Measurements from ENCODE around the gene PRKCE. TPM values are rescaled to one million over a fixed set of nuclear protein-coding genes. Genes with fewer than 3 reads are reported as not detected.

The PRKCE gene
- total RNA-seq, 1 experiment from 2014 or later = 4.9 TPM

DNA sequence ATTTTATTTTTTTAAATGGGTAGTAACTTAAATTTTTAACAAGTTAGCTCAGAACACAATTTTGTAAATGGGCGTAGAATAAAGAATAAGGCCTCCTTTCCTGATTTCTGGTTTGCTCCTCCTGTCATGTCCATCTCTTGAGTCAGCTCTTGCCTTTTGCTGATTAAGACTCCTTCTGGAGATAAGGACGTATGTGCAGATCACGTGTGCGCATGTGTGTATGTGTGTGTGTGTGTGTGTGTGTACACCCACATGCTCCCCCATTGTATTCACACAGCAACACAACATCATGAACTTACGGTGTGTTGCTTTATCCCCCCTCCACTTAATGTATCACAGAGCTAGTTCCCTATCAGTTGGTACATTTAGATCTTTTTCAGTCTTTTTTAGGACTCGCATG lies 182.9 kb downstream of the PRKCE start:
- no peak for DNase-seq (ENCODE audit: low read depth)

DNA sequence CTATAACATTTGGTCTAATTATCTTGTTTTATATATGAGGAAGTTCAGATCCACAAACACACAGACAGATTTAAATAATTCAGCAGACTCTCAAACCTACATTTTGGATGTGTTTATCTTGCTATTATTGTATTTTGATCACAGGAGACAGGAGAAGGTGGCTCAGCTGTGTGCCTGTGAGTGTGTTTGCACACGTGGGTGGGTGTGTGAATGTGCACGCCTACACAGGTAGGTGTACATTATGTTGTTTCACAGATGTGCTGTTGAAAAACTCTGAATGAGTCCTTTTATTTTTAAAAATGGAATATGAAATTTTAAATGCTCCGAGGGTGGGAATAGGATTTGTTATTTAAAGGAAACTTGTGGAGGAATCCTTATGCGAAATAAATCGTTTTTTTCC lies 183.4 kb downstream of the PRKCE start:
- no peak for DNase-seq (ENCODE audit: low read depth)

DNA sequence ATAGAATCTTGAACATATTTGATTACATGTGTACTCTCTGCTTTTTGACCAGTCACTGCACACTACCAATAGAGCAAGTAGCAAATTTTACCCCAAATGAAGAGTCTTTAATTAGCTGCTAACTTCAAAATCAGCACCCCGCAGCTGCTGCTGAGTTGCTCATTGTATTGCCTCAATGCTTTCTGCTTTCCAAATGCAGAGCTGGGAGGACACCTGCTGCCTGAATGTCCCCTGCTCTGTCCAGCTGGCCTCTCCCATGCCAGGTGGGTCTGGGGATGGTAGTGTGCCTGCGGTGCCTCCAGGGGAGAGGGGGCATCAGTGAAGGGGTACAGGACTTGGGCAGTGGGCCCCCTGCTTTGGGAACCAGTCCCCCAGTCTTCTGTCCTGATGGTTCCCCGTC lies 184.8 kb downstream of the PRKCE start:
- DNase-seq (ENCODE audit: low read depth) = no peak

DNA sequence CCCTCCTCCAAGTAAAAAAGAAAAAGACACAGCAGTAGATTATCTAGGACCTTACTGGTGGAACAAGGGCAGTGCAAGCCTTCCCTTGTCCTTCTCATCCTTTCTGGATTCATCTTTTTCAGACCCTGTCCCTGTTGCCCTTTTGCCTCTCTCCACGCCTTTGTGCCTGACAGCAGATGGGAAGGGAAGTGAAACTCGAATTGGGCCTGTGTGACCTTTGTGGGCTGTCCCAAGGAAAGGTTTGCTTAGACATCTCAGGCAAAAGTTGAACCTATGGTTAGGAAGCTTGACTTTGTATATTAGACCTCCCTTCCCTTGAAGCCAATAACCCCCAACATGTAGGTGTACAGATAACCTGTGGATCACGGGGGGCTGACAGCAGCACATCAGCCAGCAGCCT lies 185.3 kb downstream of the PRKCE start:
- no peak for DNase-seq (ENCODE audit: low read depth)

DNA sequence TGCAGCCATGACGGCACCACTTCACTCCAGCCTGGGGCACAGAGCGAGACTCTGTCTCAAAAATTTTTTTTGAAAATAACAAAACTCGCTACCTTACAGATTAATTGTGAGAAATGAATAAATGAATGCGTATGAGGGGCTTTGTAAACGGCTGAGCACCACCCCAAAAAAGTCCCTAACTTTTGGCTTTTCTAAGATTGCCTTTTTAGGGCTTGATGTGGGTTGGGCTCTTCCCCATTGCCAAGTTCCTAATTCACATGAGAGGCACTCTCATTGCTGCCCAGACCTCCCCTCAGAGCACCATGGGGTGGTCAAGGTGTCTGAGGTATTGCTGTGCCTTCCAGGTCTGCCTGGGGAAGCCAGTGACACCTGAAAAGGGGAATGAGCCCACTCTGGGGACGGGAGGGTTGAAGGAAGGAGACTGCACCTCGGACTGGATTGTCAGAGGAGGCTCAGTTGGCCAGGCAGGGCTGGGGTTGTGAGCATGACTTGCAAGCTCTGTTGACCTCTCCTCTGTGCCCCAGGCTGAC lies 186.4 kb downstream of the PRKCE start:
- DNase-seq (ENCODE audit: low read depth) = no peak

DNA sequence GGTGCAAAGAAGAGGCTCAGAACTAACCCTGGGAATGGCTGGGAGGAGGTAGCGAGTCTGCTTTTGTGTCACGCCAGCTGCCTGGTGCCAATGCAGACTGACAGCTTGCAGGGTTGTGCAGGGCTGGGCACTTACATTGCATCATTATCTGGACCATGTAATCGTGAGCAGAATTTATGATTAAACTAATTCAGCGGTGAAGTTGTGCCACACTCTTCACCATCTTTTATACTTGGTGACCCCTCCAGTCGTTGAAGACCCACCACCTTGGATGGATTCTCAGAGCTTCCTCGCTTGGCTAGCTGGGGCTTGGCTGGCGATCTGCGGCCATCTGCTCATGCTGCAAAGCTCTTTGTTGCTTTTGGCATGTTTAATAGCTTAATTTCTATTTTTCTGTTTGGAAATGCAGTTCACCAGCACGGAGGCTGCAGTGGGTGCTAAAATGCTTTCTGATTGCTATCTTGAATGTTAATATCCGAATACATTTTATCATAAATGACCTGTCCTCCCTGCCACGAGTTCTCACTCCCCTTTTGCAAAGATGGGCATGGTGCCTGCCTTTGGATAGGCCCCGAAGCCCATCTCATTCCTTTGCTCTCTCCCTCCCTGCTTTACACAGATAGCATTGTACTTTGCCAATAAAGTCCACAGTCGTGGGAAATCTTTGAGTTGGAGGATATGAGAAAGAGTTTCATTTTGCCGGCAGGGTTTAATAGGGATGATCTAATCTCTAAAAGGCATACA lies 188.2 kb downstream of the PRKCE start:
- DNase-seq (ENCODE audit: low read depth) = no peak

DNA sequence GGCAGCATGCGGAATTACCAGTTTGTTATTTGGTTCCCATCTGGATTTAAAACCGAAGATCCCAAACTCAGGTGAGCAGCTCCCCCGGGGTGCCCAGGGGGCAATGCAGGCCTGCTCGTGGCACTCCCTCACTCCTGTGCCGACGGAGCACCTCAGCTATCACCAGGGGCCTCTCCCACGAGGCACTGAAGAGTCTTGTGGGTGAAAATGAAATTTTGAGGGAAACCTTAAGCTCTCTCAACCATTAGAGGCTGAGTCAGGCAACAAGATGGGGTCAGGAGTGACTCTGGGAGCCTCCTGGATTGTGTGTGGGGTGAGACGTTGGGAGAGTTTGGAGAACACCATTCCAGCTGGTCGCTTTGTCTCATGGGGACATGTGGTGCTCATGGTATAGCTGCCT lies 189.0 kb downstream of the PRKCE start:
- no peak for DNase-seq (ENCODE audit: low read depth)

DNA sequence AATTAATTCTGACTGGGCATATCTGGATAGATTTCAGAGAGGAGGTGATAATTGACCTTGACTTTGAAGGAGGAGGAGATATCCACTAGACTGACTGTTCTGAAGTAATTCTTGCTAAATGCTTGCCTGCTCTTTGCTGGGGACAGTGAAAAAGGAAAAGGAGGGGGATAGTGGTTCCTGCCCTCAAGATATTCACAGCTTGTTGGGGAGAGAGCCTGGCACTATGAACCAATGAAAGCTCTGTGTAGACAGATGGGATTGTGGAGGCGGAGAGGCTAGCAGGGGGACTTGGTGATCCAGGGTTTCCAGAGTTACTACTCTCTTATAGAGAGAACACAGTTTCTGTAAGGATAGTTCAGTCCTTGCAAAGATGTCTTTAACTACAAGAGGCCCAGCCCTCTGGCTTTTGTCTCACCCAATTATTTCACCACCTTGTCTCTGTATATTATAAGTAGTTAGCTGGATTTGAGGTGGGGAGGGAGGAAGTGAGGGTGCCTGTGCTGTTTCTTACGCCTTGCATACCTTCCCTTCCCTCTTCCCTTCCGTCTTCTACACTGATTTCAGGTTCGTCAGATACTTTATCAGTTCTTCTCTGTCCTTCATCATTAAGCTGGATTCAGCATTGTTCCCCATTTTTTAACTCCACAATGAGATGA lies 190.4 kb downstream of the PRKCE start:
- no peak for DNase-seq (ENCODE audit: low read depth)

DNA sequence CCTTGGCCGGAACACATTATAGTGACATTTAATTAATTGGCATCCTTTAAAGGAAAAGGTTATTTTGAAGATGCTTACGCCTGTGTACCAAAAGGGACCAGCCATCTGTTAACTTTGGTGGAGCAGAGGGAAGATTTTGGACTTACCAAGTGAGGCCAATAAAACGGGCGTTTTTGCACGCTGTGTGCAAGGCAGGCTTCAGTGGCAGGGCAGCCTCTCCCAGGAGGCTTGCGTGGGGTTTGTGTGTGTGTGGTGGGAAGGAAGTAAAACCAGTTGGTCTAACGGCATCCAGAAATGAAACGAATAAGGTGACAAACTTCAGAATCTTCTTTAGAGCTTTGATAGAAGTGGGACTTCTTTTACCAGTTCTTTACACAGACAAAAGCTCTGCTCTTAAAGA lies 191.7 kb downstream of the PRKCE start:
- no peak for DNase-seq (ENCODE audit: low read depth)

DNA sequence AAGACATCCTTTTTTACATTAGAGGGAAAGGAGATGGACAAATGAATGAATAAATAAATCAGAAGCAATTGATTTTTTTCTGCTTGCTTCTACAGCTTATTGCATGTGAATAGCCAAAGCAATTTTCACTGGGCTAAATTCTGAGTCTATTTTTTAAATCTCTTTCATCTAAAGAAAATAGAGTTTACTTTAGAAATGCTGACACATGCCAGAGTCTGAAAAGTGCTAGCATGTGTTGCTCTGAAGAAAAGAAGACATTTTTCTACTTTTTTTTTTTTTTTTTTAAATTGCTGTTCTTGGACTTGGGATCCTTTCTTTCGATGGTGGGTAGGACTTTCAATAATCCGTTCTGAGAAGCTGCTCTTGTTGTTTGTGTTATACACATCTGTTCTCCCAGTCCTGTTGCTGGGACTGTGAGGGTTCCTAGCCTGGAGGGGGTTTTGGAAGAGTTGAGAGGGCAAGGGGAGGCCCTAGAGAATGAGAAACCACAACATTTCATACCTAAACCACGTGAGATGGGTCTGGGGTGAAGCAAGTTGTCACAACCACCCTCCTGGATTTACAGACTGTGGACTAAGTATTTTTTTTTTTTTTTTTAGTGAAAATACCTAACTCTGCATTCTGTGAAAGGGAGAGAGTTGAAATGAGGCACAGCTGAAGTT lies 193.5 kb downstream of the PRKCE start:
- DNase-seq (ENCODE audit: low read depth) = no peak

DNA sequence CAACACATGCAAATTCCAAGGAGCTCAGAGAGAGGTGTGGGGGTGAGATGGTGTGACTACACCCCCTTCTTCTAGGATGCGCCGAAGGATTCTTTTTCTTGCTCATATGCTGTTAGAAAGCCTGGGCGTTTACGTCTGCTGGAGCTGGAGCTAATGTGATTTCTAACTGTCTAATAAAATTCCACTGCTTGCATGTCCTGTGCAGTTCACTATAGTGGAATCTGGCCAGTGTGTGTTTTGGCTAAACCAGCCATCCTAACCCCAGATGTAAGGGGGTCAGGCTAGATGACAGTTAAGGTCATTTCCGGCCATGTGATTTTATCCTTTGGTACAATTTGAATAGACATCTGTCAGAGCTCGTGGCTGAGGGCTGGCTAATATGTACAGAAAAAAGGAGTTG lies 194.1 kb downstream of the PRKCE start:
- no peak for DNase-seq (ENCODE audit: low read depth)

DNA sequence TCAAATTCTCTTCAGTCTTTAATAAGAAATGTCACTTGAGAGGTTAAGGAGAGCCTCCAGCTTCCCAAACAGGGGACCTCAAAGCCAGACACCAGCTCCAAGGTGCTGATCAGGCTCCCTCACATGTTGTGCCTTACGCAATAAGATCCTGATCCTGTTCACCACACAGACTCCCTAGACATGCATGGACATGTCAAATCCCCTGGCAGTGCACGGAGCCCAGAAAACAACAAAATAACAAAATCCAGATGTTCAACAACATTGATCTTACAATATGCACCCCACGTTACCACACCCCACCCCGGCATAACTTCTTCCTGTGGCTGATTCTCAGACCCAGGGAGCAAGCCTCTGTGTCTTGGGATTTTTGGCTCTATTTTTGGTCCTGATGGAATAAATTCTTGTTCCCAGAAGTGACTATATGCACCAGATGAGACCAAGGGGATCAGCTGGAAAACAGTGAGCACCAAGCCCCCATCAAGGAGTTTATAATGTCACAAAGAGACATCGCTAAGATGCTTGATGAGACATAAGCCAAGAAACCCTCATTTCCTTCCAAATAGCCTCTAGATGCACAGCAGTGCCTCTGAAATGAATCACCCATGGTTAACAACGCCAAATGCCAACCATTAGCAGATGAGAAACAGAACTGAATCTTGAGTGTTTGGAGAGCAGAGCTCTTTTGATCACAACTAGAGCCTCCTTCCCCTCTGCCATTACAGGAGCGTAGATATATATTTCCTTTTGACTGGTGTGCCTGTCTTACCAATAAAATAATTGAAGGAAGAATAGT lies 198.2 kb downstream of the PRKCE start:
- no peak for DNase-seq (ENCODE audit: low read depth)

DNA sequence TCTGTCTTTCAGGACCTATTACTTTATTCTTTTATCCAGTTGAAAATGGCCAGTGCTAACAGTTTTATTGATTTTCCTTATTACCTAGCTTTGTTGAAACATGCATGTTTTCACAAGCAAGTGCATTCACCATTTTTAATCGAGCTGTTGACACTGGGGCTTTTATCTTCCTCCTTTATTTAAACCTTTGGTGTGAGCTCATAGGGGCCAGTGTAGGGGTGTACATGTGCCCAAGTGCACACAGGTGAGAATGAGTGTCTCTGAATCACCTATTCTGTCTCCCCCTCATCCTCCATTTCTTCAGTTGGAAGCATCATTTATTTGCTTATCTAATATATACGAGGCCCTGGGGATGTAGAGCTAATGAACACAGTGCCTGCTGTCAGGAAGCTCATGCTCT lies 199.1 kb downstream of the PRKCE start:
- no peak for DNase-seq (ENCODE audit: low read depth)

DNA sequence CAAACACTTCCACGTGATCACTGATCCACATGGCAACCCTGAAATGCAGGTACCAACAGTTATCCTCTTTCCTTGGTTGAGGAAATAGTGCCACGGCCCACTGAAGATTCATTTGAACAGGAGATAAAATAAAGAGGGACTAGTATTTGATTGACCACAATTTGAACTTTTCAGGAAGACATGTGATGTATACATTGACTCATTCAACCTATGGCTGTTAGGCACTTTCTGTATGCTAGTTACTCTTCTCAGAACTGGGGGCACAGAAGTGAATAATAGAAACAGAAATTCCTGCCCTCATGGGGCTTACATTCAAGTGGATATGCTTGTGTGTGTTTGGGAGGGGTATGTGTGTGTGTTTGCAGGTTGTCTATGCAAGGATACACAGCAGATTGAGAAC lies 199.6 kb downstream of the PRKCE start:
- DNase-seq (ENCODE audit: low read depth) = no peak

DNA sequence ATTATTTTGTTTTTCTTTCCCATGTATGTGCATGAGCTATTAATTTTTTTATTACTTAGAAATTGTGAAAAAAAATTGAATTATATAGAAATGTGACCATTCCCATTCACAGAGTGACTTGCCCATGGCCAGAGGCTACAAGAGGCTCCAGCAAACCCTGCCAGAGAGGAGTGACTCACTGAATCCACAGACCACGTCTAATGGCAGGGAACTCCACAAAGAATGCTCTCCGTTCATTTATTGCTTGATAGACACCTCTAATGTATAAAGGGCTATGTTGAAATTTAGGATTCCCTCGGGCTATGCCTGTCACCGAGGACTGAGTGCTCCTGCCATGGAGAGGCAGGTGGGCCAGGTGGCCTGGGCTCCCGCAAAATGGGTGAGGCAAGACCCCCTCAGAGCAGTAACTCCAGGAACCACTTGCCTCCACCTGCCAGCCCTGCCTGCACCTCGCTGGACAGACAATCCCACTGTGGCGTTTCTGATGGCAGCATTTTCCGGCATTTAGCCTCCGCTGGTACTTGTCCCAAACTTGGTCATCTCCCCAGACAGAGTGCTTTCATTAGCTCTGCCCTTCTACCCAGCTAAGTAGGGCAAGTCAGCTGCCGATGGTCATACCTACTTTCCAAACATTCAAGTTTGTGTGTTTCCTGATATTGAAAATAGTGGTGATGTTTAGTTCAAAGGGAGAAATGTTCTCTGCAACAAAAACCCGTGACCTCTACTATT lies 200.3 kb downstream of the PRKCE start:
- DNase-seq (ENCODE audit: low read depth) = peak; percentile 78

DNA sequence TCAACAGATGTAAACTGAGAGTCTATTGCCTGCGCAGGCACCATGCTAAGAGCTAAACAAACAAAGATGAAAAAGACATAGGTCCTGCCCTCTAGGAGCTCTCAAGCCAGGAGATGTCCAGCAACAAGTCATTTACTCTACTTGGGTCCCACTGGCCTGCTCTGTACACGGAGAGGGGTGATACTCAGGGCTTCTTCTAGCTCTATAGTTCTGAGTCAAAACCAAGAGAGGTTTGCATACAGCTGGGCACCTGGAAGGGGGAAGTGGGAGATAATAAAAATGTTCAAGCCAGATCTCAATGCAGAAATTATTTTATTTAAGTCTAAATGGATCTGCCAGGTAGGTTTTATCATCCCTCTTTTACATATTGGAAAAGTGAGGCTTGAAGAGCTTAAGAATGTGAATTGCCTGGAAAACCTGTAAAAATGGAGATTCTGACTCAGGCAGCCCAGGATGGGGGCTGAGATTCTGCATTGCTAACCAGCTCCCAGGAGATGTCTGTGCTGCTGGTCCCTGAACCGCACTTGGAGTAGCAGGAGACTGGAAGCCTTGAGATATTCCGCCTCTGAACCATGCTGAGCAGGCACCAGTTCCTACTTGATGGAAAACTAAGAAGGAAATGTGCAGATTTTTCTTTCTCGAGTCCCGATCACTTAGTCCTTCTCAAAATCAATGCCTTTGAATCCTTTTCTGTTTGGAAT lies 201.1 kb downstream of the PRKCE start:
- no peak for DNase-seq (ENCODE audit: low read depth)

DNA sequence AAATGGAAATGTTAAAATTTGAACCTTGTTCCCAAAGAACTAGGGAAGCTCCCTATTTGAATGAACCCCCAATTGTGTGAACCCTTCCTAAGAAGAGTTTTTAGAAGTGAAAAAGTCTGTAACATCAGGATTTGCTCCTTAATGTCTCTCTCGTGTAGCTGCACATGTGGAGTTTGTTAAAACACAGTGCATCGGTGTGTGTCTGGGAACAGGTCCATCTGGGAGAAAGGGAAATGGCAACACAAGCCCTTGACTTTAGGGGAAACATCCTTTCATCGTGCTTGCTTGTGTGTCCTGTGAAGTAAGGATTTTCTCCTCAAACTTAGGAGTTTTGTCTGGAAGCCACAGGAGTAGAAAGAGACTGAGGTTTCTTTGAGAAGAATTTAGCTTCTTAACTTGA lies 203.9 kb downstream of the PRKCE start:
- no peak for DNase-seq (ENCODE audit: low read depth)

DNA sequence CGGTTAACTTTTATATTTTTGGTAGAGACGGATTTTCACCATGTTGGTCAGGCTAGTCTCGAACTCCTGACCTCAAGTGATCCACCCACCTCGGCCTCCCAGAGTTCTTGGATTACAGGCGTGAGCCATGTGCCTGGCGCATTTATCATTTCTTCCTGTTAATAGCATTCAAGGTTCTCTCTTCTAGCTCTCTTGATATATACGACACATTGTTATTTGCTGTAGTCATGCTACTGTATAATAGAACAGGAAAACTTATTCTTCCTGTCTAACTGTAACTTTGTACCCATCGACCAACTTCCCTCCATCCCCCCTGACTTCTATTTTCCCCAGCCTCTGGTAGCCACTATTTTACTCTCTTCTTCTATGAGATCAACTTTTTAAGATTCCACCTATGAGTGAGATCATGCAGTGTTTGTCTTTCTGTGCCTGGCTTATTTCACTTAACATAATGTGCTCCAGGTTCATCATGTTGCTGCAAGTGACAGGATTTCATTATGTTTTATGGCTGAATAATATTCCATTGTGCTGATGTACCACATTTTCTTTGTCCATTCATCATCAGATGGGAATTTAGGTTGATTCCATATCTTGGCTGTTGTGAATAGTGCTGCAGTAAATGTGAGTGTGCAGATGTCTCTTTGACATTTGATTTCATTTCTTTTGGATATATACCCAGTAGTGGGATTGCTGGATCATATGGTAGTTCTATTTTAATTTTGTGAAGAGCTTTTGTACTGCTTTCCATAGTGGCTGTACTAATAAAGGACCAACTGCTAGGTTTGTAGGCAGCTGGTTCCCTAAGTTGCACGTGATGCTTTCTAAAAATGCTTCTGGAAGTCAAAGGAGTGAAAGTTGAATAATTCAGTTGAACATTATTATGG lies 205.2 kb downstream of the PRKCE start:
- DNase-seq (ENCODE audit: low read depth) = no peak

DNA sequence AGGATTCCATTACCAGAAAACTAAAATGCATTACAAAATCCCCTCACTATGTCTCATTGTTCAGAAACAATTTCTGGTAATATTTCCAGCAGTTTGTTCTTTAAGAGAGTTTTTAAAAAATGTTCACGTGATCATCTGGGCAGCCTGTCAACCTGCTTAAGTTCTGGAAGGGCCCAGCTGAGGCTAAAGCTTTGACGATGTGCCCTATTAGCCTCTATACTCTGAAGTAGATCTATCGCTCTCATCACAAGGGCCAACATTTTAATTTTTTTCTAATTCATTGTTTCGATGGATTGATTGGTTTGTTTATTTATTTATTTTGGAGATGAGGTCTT lies 205.8 kb downstream of the PRKCE start:
- no peak for DNase-seq (ENCODE audit: low read depth)

All from Daoy (cell line).